Lower leg skin (tissue), 3 donors: ENCODE results near the gene TFE3.

Experiments
- POLR2A ChIP-seq, 2 donors: fragments of 450-650 bp; IDR thresholded peaks; one replicate each; pipeline ENCODE4 v1.6.1; 2016 to 2017; ENCODE audit warnings: antibody characterized with exemption in 2 of 2, mild to moderate bottlenecking in 1 of 2, moderate library complexity in 1 of 2
- TF ChIP-seq, protein P1 (sequence below), 3 donors: fragments of 450-650 bp; IDR thresholded peaks; one replicate each; pipeline ENCODE4 v1.5.1; 2016; ENCODE audit warnings: antibody characterized with exemption in 3 of 3, mild to moderate bottlenecking in 3 of 3, moderate library complexity in 2 of 3

DNA sequence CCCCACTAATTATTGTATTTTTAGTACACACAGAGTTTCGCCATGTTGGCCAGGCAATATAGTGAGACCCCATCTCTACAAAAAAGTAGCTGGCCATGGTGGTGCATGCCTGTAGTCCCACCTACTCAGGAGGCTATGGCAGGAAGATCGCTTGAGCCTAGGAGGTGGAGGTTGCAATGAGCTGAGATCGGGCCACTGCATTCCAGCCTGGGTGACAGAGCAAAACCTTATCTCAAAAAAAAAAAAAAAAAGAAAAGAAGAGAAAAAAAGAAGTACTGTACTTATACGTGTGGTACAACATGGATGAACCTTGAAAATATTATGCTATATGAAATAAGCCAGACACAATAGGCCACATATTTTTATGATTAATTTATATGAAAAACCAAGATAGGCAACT lies 46.4 kb upstream of the TFE3 start:
- no peak for TF ChIP-seq POLR2A (IDR thresholded peaks at IDR 0.05)
- TF ChIP-seq, protein P1, sequence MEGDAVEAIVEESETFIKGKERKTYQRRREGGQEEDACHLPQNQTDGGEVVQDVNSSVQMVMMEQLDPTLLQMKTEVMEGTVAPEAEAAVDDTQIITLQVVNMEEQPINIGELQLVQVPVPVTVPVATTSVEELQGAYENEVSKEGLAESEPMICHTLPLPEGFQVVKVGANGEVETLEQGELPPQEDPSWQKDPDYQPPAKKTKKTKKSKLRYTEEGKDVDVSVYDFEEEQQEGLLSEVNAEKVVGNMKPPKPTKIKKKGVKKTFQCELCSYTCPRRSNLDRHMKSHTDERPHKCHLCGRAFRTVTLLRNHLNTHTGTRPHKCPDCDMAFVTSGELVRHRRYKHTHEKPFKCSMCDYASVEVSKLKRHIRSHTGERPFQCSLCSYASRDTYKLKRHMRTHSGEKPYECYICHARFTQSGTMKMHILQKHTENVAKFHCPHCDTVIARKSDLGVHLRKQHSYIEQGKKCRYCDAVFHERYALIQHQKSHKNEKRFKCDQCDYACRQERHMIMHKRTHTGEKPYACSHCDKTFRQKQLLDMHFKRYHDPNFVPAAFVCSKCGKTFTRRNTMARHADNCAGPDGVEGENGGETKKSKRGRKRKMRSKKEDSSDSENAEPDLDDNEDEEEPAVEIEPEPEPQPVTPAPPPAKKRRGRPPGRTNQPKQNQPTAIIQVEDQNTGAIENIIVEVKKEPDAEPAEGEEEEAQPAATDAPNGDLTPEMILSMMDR (IDR thresholded peaks at IDR 0.05), result no peak
